ENCODE data around the gene KRT222.

The KRT222 gene

GRCh38 chr17:40659911-40660310 lies 5.1 kb downstream of the KRT222 start:
- DNase-seq (ENCODE audit: low read depth in 1 of 2, low spot score in 1 of 2): no peak

DNA sequence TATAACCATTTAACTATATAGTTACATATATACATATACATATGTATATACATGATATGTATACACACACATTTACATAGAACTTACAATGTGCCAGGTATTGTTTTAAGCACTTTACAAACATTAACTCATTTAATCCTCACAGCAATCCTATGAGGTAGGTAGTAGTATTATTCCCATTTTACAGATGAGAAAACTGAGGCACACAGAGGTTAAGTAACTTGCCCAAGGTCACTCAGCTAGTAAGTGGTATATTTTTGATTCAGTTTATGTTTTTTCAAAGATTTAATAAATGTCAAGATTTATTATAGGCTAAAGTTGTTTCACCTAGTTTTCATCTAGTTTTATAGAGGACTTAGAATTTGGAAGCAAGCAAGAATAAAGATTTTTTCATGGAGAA lies 6.6 kb downstream of the KRT222 start:
- DNase-seq (ENCODE audit: low read depth in 1 of 2, low spot score in 1 of 2): no peak

GRCh38 chr17:40651939-40652338 lies 13.0 kb downstream of the KRT222 start:
- DNase-seq (ENCODE audit: low read depth in 1 of 2, low spot score in 1 of 2): no peak

- no peak for DNase-seq (ENCODE audit: low read depth in 1 of 2, low spot score in 1 of 2)
Observed at GRCh38 chr17:40648384-40648968, 16.5 kb downstream of the KRT222 start.

- peak; percentile 48 to 56 for DNase-seq (ENCODE audit: low read depth in 1 of 2, low spot score in 1 of 2)
Observed at GRCh38 chr17:40647624-40648383, 17.2 kb downstream of the KRT222 start, which contains the start of gene SMARCE1. SMARCE1 (minus strand) TSS chr17:40647818; CDS start chr17:40645802, 2,016 bp downstream.

DNA sequence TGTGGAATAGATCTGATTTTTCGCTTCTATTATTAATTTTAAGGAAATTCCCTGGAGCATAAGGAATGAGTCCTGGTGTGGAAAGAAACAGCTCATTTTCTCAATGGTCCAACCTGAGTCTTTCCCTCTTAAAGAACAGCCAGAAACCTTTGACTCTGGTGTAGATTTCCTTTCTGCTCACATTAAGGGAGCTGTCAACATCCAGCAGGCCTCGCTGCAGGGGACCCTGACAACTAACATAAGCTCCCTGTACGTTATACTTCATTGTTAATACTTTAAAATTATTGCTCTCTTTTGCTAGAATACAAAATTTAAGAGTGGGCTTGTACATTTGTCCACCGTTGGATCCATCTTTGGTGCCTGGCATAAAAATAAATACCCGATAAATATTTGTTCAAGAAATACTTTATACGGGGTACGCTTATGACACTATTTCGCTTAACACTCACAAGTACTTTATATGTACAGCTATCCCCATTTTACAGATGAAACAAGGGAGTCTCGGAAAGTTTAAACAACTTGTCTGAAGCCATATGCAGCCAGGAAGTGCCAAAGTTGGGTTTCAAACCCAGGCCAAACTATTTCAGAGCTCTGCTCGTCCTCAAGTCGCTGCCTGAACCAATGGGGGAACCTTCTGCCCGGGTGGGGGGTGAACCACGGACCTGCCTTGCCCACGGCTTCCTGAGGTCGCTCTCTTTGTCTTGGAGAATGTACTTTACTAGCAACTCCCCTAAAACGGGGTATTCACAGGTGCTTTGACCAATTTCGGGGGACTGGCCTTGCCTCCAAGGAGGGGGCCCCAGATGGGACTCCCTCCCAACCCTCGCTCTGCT lies 18.0 kb downstream of the KRT222 start:
- no peak for DNase-seq (ENCODE audit: low read depth in 1 of 2, low spot score in 1 of 2)

DNA sequence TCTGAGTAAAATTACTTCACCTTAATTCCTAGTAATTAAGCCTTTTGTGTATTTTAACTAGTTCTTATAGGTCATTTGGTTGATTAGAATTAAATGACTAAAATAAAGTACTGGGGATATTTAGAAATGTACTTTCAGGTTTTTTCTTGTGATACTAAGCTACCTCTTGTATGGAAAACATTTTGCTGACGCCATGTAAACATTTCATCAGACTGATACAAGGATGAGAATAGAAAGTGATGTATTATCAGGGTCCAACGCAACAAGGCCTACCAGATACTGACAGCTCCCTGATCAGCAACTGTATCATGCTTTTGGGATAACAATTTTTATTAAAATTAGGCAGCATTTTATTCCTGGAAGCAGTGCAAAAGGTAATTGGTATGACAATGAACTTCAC lies 19.0 kb downstream of the KRT222 start:
- DNase-seq (ENCODE audit: low read depth in 1 of 2, low spot score in 1 of 2): no peak

DNA sequence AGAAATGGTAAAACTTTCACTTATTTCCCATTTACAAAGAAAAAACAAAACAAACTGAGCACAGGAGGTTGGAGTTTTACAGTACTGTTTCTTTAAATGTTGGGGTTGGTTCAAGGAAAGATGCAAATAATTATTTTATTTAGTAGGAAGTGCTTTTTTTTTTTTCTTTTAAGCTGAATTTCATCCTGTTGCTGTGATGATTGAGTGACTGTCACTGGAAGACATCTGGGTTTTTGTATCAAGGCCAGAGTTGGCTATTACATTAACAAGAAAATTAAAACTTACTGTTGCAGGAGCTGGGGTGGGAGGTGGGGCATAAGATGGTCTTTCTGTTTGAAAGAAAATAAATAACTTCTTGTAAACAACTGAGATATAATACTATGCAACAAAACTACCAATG lies 19.7 kb downstream of the KRT222 start:
- no peak for DNase-seq (ENCODE audit: low read depth in 1 of 2, low spot score in 1 of 2)

DNA sequence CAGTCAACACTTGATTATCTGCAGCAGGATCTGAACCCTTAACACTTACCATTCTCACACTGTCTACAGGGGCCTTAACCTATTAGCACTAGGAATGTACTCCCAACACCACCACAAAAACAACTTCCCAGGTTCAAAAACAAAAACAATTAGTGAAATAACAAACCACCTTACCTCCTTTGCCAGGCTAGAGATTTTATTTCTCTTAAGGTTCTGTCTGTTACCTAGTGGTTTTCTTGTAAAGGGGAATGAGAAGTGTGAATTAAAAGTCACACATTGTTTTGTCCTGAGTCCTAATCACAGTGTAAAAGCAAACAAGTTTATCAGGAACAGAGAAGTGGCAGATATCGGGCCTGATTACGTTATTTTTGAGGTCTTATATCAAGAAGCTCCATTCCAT lies 27.0 kb downstream of the KRT222 start:
- no peak for DNase-seq (ENCODE audit: low read depth in 1 of 2, low spot score in 1 of 2)

DNA sequence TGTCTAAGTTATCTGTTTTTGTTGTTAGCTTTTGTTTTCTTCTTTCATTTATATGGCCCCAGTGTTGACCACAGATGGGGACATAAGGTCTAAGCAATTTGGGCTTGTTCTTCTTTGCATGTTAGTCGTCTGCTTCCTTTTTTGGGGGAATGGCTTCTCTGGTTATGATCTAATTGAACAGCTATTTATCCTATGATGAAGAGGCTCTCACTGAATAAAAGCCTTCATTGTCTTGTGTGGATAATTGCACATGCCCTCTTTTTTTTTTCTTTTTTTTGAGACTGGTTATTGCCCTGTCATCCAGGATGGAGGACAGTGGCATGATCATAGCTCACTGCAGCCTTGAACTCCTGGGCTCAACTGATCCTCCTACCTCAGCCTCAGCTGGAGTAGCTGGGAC lies 31.1 kb downstream of the KRT222 start:
- no peak for DNase-seq (ENCODE audit: low read depth in 1 of 2, low spot score in 1 of 2)

- no peak for DNase-seq (ENCODE audit: low read depth in 1 of 2, low spot score in 1 of 2)
Observed at GRCh38 chr17:40632216-40632615, 32.8 kb downstream of the KRT222 start.

DNA sequence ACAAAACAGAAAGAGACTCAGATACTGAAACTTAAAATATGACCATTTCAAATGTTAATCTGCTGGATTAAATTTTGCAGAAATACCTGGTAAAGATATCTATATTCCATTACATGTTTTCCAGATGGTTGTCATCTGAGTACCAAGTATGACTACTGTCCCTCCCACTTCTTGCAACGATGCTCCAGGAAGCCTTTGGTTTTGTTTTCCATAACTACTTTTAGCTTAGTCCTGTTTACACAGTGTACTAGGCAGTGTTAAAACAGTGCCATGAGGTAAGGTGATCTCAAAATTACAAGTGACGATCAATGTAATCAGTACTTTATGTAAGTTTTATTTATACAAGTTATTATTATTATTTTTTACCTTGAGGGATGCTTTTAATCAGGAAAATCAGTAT lies 35.1 kb downstream of the KRT222 start:
- DNase-seq (ENCODE audit: low read depth in 1 of 2, low spot score in 1 of 2): no peak

- DNase-seq (ENCODE audit: low read depth in 1 of 2, low spot score in 1 of 2): no peak
Observed at GRCh38 chr17:40625311-40625710, 39.7 kb downstream of the KRT222 start.

DNA sequence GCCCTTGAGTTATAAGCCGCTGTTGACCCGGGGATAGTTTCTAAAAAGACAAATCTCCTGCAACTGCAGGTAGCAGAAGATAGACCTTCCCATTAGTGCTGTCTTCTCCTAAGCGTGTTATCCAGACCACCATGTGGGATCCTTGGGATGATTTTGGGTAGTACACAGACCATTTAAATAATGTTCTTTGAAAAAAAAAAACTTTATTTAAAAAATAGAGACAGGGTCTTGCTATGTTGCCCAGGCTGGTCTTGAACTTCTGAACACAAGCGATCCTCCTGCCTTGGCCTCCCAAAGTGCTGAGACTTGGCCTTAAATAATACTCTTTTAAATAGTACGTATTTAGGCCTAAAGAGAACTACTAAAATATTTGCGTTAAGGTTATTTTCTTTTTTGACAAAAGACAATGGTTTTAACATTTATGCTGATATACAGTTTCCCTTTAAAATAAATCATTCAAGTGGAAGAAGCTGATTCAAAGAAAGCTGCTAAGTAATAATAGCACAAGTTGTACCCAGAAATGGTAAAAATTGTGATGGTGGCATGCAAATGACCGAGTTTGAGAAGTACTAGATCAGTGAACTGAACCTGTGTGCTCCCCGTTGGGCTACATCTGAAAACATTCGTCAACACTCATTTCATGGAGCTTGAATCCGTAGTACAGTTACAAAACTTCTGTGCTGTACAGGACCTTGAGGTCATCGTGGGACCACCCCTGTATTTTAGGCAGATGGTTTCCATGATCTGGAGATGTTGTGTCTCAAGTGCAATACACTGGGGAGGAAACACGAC lies 41.4 kb downstream of the KRT222 start:
- DNase-seq (ENCODE audit: low read depth in 1 of 2, low spot score in 1 of 2): no peak

GRCh38 chr17:40622509-40622928 lies 42.5 kb downstream of the KRT222 start:
- DNase-seq (ENCODE audit: low read depth in 1 of 2, low spot score in 1 of 2): no peak

GRCh38 chr17:40621578-40621977 lies 43.4 kb downstream of the KRT222 start:
- no peak for DNase-seq (ENCODE audit: low read depth in 1 of 2, low spot score in 1 of 2)

- no peak for DNase-seq (ENCODE audit: low read depth in 1 of 2, low spot score in 1 of 2)
Observed at GRCh38 chr17:40621019-40621418, 44.0 kb downstream of the KRT222 start.

GRCh38 chr17:40618754-40619625 lies 46.0 kb downstream of the KRT222 start:
- no peak for DNase-seq (ENCODE audit: low read depth in 1 of 2, low spot score in 1 of 2)

DNA sequence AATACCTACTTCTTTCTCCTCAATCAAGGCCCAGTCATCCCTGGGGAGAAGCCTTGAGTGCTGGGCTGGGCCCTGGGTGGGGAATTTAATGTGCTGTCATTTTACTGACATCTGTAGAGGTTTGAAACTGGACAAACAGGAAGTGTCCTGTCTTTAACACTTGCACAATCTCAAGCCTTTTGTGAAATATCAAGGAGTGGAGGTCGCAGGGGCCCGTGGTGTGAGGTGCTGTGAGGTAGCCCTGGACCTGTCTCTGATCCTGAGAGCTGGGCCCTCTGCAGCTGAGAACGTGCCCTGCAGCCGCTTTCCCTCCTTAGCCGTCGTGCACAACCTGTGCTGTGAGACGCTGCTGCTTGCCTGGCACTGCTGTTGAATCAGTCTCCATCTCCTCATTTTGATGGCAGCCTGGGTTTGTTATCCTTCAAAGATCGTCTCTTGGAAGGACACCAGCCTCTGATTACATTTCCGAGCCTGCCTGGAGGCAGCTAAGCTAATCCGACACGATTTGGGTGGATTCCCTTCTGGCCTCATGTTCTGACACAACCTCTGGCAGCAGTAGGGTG lies 47.2 kb downstream of the KRT222 start:
- DNase-seq (ENCODE audit: low read depth in 1 of 2, low spot score in 1 of 2): no peak

DNA sequence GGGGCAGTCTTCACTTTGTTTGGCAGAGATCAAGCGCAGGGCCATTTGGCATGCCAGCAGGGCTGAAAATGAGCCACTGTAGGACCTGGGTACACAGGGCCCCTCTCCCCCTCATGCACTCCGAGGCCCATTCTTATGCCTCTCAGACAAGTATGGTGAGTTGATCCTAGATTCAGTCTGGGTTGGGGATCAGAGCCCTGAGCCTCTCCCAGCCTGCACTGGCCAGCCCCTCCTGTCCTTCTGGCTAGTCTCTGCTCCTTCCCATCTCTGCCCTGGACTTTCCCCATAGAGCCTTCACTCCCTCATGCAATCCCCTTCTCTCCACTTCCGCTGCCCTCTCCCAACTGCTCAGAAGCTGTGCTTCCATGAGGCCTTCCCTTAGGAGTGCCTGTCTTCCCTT lies 48.4 kb downstream of the KRT222 start:
- no peak for DNase-seq (ENCODE audit: low read depth in 1 of 2, low spot score in 1 of 2)
